ENCODE data around the gene SRP9. TPM values are rescaled to one million over a fixed set of nuclear protein-coding genes. Genes with fewer than 3 reads are reported as not detected.
A peak's percentile ranks its signal among the peaks of the same experiment; 100 is the strongest.

Gene SRP9
- total and polyA plus RNA-seq, 10 of the 15 experiments (the other 5 are each of a cell fraction or from before 2014, with no cell fraction given), result 248 to 1,200 (median 514) TPM

DNA sequence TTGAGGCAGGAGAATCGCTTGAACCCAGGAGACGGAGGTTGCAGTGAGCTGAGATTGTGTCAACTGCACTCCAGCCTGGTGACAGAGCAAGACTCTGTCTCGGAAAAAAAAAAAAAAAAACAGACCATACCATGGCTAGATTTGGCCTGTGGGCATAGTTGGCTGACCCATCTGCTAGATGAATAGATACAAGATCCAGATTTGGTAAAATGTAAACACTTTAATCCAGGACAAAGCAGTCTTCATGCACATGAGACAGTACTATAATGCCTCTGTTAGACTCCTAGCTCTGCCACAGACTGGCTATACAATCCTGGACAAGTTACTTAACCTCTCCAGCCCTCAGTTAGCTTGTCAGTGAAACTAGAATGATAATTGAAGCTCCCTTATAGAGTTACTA is 27.9 kb upstream of the SRP9 start (continued):
- TF ChIP-seq RBBP5 (conservative IDR thresholded peaks at IDR 0.05), result no peak
- TF ChIP-seq ZNF687 (IDR thresholded peaks at IDR 0.05), result no peak
- TF ChIP-seq YBX1 (IDR thresholded peaks at IDR 0.05), result no peak
- TF ChIP-seq, protein P1, sequence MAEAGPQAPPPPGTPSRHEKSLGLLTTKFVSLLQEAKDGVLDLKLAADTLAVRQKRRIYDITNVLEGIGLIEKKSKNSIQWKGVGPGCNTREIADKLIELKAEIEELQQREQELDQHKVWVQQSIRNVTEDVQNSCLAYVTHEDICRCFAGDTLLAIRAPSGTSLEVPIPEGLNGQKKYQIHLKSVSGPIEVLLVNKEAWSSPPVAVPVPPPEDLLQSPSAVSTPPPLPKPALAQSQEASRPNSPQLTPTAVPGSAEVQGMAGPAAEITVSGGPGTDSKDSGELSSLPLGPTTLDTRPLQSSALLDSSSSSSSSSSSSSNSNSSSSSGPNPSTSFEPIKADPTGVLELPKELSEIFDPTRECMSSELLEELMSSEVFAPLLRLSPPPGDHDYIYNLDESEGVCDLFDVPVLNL (IDR thresholded peaks at IDR 0.05; ENCODE audit: low read depth, low read length), result no peak
- TF ChIP-seq PML (IDR thresholded peaks at IDR 0.05; ENCODE audit: low read length), result no peak
- no peak for TF ChIP-seq HCFC1 (IDR thresholded peaks at IDR 0.05; ENCODE audit: low read length)
- no peak for TF ChIP-seq KDM1A (IDR thresholded peaks at IDR 0.05; ENCODE audit: borderline replicate concordance)
- no peak for TF ChIP-seq TCF12 (IDR thresholded peaks at IDR 0.05; ENCODE audit: low read depth, low read length)

GRCh38 chr1:225750420-225750819 is 27.2 kb upstream of the SRP9 start:
- in situ Hi-C loops (cut with MboI), result no loop called here
- ChIA-PET CTCF (interaction anchor here (1.3 kb wide), 1 partner anchor 27 kb away, joined by 3 read pairs; the partner anchor contains the start of gene SRP9), RAD21 (ENCODE audit: unreplicated experiment) (no interaction called here)

More at GRCh38 chr1:225750420-225750819, 27.2 kb upstream of the SRP9 start:
- ATAC-seq (peak; percentile 21; the same call in 1 of the 3 replicates), DNase-seq (ENCODE audit: low read depth, low spot score) (no peak), FAIRE-seq (no peak)
- no peak for TF ChIP-seq IKZF1 (conservative IDR thresholded peaks at IDR 0.05)
- no peak for TF ChIP-seq POLR2AphosphoS5 (IDR thresholded peaks at IDR 0.05; ENCODE audit: low read length)
- TF ChIP-seq IRF3 (IDR thresholded peaks at IDR 0.05), result no peak
- no TSS peak for BruUV-seq (replicated peaks)
- Histone ChIP-seq H3K27ac (ENCODE audit: control insufficient read depth, insufficient read depth) (no peak overlapping the region), H3K79me2 (ENCODE audit: control insufficient read depth, insufficient read depth, low read length) (no peaks in the 10 kb centered on the region), H3K9me3 (replicated peaks; ENCODE audit: control insufficient read depth, insufficient read depth, low read length) (no peaks in the 10 kb centered on the region), H3K4me3 (no peak overlapping the region), H3K36me3 (ENCODE audit: control insufficient read depth in 2 of 2, insufficient read depth in 2 of 2, low read length in 1 of 2) (no peaks in the 10 kb centered on the region), H3K27me3 (replicated peaks in 1 of 2; ENCODE audit: control insufficient read depth in 2 of 2, insufficient read depth in 2 of 2, low read length in 1 of 2) (no peaks in the 10 kb centered on the region), H3K4me2 (ENCODE audit: control insufficient read depth, insufficient read depth) (no peak overlapping the region), H3K4me1 (ENCODE audit: control insufficient read depth, insufficient read depth, low read length) (no peaks in the 10 kb centered on the region), H4K20me1 (ENCODE audit: control insufficient read depth, insufficient read depth) (no peaks in the 10 kb centered on the region), H3K9ac (ENCODE audit: control insufficient read depth, insufficient read depth, low read length) (no peak overlapping the region), H2AFZ (ENCODE audit: control insufficient read depth, low read depth, low read length) (no peak overlapping the region)
- intact Hi-C loops (cut with micrococcal nuclease; ENCODE audit: unreplicated experiment), result no loop called here
- WGBS (ENCODE audit: insufficient coverage, insufficient replicate concordance, low lambda C conversion rate, missing lambda C conversion rate), result 22% methylated on average over 4 of the region's 4 CpGs
- ChIA-PET SMC1A (ENCODE audit: uncharacterized antibody, unreplicated experiment) (interaction anchor here (0.6 kb wide), 1 partner anchor 233 kb away, joined by 3 read pairs; no protein-coding TSS in a partner anchor), POLR2A (no interaction called here)
